Measurements from ENCODE around the gene DAPK1.

DAPK1 gene

DNA sequence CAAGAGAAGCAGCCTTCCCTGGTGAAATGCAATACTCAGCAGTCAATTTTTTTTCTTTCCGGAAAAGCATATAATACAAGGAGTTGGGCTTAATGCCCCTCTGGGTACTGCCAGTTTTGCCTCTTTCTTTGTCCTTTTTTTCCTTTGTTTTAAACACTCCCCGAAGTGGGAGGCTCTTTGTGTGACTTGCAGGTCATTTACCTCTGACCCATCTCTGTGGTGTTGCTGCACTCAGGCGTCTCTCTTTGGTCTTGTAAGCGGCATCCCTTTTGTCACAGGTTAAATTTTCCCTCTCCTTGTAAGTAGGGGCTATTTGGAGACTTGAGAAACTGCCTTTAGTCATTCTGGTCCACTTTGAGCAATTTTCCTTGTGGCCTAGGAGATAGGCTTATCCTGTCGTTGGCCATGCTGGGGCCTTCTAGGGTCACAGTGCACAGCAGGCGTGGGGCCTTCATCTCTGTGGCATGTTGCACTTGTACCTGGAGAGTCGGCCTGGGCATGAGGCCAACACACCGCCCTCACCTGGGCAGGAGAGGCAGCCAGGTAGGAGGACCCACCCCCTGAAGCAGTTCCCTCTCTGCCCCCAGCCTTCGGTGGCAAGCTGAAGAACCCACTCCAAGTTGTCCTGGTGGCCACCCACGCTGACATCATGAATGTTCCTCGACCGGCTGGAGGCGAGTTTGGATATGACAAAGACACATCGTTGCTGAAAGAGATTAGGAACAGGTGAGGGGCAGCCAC, 200.6 kb downstream of the DAPK1 start:
- DNase-seq, result no peak

DNA sequence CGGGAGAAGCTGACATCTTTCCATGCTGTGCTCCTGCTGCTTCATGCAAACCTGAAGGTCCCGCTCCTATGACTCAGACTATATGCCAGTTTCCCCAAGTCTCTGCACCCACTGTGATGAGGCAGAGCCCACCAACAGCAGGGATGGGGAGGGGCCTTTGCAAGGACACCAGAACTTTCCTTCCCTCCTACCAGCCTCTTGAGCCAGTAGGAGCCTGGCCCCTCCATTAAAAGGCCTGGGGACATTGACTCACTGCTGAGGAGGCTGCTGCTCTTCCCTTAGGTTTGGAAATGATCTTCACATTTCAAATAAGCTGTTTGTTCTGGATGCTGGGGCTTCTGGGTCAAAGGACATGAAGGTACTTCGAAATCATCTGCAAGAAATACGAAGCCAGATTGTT, 202.2 kb downstream of the DAPK1 start:
- DNase-seq, result no peak

DNA sequence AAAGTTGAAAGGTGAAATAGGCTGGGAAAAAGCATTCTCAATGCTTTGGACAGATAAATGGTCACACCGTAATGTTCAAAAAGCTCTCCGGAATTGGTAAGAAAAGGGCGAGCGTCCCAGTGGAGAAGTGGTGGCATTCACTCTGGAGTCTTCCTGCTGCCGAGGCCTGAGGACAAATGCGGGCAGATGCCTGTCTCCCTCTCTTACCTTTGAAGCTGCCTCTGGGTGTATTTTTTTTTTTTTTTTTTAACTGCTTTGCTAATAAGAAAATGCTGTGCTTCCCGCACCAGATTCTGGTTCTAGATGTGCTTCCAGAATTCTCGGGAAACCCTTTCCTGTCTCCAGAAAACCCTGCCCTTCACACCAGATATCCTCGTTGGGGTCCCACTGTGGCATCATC, 203.8 kb downstream of the DAPK1 start:
- DNase-seq, result no peak

DNA sequence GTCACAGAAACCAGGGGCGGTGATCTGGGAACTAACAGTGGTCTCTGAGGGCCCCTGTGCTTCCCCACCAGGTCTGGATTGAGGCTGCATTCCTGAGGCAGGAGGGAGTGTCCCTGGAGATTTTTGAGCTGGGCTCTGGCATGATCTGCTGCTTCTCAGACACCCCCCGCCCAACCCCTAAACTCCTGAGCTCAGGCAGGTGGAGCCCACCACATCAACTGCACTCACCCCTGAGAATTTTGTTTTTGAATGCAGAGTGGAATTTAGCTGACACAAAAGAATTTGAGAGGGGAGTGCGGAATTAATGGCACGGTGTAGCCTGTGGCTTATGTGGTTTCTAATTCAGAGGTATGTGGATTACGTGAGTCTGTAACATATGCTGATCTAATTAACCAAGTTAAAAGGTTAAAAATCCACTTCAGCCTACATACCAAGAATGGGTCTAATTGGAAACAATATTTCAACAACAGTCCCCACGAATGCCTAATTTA, 204.3 kb downstream of the DAPK1 start:
- DNase-seq, result no peak

DNA sequence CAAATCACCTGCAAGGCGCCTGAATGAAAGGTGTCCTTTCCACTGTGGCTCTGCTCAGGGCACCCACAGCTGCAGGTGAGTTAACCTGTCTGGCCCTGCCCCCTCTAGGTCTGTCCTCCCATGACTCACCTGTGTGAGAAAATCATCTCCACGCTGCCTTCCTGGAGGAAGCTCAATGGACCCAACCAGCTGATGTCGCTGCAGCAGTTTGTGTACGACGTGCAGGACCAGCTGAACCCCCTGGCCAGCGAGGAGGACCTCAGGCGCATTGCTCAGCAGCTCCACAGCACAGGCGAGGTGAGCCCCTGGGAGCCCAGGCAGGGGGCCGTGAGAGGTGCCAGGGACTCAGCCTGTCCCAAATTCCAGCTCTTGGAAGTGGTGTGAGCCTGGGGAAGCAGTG, 205.3 kb downstream of the DAPK1 start:
- no peak for DNase-seq

DNA sequence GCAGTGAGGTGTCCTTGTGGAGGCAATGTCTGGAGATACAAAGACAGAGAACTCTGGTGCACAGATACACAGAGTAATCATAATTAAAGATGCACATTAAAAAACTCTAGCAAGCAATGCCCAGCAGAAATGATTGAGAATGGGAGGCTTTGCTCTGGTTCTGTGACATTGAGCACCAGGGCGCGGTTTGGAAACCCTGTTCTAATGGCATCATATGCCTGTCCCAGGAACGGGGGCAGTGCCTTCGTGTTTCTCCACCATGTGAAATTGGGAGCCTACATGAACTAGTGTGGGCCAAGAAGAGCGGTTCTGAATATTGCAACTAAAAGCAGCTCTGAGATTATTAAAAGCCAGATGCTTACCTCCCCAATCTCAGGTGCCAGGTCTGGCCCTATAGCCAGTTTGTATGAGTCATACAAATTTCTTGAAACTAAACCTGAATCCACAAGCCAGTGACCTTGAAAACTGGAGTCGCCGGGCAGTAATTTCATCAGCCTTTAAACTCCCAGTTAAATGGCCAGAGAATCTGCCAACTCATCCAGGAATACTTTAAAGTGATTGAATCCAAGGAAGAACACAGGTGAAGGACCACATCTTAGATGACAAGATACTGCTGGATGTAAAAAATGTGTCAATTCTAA, 206.1 kb downstream of the DAPK1 start:
- DNase-seq, result no peak

DNA sequence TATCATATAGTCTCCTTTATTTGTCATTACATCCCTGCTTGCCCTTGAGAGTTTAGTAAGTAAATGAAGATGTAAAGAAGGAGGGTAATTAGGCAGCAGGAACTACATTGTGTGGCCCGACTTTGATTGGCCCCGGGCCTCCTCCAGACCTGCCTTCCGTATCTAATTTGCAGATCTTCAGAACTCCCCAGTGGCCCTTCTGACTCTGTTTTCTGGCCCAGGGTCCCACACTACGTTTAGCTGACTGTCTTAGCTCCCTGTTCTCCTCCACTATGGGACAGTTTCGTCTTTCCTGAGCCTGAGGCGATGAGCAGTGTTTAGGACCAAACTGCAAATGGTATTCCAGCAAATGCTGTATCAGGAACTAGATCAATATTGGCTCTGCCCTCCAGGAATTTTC, 206.7 kb downstream of the DAPK1 start:
- no peak for DNase-seq

DNA sequence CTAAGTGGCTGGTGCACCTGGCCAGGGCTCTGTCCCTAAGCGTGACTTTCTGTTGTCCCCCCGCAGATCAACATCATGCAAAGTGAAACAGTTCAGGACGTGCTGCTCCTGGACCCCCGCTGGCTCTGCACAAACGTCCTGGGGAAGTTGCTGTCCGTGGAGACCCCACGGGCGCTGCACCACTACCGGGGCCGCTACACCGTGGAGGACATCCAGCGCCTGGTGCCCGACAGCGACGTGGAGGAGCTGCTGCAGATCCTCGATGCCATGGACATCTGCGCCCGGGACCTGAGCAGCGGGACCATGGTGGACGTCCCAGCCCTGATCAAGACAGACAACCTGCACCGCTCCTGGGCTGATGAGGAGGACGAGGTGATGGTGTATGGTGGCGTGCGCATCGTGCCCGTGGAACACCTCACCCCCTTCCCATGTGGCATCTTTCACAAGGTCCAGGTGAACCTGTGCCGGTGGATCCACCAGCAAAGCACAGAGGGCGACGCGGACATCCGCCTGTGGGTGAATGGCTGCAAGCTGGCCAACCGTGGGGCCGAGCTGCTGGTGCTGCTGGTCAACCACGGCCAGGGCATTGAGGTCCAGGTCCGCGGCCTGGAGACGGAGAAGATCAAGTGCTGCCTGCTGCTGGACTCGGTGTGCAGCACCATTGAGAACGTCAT, 208.5 kb downstream of the DAPK1 start:
- DNase-seq, result no peak

DNA sequence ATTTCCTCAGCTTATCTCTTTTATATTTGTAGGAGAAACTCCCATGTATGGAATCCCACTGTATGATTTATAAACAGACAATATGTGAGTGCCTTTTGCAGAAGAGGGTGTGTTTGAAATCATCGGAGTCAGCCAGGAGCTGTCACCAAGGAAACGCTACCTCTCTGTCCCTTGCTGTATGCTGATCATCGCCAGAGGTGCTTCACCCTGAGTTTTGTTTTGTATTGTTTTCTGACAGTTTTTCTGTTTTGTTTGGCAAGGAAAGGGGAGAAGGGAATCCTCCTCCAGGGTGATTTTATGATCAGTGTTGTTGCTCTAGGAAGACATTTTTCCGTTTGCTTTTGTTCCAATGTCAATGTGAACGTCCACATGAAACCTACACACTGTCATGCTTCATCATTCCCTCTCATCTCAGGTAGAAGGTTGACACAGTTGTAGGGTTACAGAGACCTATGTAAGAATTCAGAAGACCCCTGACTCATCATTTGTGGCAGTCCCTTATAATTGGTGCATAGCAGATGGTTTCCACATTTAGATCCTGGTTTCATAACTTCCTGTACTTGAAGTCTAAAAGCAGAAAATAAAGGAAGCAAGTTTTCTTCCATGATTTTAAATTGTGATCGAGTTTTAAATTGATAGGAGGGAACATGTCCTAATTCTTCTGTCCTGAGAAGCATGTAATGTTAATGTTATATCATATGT, 210.3 kb downstream of the DAPK1 start:
- no peak for DNase-seq

DNA sequence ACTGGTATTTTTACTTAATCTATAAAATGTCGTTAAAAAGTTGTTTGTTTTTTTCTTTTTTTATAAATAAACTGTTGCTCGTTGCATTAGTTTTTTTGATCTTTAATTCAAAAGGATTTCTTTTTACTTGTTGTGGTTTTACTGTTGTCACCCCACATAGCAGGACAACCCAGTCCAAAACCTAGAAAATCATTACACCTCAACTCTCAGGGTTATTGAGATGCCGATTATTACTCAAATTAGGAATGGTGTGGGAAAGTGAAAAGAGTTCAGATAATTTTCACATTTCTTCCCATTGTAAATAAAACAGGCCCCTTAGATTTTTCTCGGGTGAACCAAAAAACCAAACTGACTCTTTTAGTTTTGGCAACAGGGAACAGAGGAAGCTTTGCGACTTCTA, 210.9 kb downstream of the DAPK1 start:
- no peak for DNase-seq

DNA sequence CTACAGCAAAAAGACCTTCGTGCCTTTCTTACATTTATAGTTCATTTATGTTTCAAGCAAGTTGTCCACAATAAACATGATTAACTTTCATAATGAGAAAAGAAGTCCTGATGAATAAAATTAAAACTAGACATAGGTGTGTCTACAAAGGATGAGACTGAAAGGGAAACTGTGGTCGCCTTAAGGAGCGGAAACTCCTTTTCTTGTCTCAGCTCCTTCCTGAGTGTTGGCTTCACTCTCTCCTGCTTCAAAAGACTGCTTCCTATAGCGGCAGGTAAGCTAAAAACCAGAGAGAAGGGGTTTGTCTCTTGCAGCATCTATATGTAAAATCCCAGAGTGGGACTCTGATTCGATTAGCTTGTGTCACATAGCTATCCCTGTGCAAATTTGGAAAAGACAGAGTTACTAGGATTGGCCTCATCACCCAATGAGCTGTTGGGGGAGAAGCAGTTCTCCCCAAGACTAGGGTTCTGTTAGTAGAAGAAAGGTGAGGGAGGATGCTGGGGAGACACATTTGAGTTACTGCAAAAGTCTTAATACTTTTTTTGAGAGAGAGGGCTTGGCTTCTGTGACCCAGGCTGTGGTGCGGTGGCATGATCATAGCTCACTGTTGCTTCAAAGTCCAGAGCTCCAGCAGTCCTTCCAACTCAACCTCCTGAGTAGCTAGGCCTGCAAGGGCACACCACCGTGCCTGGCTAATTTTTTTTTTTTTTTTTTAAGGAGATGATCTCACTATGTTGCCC, 211.5 kb downstream of the DAPK1 start:
- DNase-seq, result no peak

DNA sequence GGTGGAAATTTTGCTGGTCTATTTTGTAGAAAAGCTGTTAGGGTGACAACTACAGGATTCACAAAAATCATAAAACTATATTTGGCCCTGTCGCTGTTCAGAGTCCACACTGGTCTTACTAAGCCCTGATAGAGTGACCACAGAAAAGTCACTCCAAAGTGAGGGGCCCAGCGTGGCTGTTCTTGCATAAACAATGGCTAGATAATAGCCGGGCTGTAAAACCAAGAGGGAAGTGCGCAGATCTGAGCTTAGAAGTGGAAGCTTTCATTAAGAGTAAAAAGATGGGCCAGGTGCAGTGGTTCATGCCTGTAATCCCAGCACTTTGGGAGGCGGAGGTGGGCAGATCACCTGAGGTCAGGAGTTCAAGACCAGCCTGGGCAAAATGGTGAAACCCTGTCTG, 212.8 kb downstream of the DAPK1 start:
- DNase-seq, result no peak

DNA sequence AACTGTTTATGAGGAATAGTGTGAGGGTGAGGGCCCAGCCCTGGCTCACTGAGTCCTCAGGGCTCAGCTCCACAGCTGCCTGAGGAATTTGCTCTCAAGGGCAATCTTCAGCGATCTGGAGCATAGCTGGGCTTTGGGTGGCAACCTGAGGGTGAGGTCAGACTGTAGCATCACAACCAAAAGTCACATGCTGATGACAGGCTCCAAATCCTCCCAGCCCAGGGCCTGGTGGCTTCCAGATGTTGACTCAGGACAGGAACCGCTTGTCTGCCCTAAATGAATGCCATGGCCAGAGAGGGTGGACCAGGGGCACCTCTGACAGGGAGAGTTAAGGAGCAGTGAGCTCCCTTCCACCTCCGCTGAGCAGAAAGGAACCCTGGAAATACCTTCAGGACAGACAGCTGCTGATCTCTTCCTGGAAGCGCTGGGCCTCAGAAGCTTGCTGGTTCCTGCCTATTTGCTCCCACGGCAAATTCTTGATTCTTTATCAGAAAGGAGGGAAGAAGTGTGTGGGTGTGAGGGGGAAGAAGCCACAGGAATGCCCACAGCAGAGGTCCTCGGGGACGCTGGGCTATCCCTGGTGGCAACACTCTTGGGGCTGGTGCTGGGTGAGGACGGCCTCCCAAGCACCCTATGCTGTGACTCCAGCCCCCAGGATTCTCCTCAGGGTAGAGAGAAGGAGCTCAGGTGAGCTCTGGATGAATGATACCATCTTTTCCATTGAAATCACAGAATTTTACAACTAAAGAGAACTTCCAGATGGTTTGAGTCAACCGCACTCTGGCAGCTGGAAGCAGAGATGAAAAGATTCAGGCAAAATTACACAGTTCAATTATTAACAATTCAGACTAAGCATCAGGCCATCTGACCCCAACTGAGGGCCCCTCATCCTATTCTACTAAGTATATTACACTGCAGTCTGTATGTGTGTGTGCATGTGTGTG, 214.5 kb downstream of the DAPK1 start:
- DNase-seq, result peak; percentile 67

DNA sequence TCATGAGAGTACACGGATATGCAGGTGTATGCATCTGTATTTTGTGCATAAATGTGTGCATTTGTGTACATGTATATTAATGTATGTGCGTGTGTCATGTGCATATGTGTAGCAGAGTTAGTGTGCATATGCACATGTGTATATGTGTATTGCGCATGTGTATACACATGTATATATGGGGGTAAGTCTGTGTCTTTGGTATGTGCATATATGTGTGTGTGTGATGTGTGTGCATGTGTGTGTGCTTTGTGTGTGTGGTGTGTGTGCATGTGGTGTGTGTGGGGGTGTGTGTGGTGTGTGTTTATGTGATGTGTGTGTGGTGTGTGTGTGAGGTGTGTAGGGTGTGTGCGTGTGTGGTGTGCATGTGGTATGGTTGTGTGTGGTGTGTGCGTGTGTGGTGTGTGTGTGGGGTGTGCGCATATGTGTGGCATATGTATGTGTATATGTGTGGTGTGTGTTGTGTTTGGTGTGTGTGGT, 215.2 kb downstream of the DAPK1 start:
- DNase-seq, result no peak

DNA sequence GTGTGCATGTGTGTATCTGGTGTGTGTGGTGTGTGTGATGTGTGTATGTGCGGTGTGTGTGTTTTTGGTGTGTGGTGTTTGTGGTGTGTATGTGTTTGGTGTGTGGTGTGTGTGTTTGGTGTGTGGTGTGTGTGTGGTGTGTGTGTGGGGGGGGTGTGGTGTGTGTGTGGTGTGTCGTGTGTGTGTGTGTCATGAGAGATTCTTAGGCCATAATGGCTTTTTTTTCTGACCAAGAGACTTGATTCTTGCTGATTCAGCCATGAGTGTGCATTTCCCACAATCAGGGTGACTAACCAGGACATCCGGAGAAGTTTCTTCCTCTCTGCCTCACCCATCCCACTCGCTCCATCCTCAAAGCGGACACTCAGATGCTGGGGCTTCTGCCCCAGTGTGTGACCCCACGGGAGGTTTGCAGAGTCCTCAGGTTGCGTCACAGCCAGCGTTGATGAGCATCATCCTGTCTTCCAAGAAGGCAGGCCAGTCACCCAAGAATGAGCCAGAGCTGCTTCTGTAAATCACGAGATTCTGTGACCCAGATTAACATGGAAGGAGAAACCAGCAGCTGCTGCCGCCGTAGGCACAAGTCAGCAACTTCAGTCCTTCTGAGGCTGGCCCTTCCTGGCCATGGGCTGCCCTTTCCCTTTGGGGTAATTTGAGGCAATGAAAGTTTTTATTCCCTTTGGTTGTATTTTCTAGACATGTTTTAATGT, 215.8 kb downstream of the DAPK1 start:
- DNase-seq, result peak; percentile 91

DNA sequence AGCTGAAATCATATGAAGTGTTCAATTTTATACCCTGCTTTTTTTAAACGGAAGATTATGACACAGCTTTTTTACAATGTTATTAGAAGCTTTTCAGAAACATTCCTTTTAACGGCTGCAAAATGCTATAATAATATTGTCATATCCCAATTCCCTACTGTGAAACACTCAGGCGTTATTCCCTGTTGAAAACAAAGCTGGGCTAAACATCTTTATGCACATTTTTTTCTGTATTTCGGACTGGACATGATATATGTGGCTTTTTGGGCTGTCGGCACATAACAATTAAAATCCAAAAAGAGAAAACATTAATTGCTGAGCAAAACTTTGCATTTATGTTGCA, 216.3 kb downstream of the DAPK1 start:
- DNase-seq, result no peak

DNA sequence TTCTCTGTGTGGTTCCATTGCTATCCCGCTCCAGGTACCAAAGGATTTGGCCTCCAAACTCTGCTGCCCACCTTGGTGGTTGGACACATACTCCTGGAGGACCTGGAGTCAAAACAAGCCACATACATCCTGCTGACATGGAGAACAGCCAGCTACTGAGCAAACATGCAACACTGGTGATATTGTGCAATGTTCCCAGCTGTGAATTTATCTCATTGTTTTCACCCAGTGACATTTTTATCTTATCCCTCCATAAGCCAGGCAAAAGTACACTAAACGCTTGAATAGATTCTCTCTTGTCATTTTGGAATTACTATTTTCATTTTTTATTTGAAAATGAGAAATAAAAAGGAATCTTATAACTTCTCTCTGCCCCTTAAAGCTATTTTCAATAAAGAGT, 217.2 kb downstream of the DAPK1 start:
- peak; percentile 55 for DNase-seq

DNA sequence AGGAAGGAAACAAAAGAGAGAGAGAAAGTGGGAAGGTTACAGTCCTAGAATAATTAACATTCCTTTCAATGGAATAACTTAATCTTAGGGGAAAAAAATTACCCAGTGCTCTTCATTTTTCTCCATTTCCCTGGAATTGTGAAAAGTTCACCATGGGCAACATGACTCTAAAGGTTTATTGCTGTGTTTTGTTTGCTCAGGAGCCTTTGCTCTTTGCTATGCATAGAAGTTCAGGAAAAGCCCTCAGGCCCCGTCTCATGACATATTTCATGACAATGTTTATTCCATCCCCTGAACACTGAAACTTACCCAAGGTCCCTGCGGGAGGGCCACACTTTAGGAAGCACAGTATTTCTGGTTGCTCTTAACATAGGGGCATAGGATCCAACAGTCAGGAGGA, 218.5 kb downstream of the DAPK1 start:
- no peak for DNase-seq

DNA sequence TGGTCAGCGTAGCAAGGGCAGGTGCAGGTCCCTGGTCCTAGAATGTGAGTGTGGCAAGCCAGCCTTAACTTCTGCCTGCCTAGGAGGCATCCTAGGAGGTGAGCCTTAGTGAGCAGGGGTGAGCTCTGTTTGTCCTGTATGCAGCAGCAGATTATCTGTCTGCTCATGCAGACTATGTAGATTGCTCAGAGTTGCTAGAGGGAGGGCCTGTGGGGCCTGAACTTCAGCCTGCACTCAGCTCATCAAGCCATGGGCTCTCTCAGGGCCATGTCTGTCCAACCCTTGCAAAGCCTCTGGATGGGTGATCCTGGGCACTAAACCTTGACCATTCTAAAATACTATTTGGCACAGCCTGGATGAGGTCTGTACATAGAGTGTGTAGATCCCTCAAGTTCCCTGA, 219.8 kb downstream of the DAPK1 start:
- DNase-seq, result no peak

DNA sequence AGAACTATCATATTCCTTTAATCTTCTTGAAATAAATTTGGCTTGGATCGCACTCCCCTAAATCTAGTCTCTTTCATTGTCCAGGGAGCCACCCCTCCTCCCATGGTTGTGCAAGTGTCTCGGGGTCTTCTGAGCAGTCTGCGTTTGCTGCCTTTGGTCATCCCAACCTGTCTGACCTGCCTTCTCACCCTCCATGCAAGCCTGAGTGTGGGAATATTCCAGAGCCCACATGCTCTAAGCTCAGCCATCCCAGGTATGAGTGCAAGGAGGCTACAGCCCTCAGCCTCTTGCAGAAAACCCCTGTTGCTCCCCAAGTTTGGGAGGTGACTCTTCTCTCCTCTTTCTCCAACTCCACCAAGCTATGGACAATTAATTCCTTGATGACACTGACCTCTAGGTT, 220.6 kb downstream of the DAPK1 start:
- DNase-seq, result no peak

All from NCI-H226 (cell line).